HUES64 (cell line): ENCODE measurements around the gene SUPT5H.
A peak's percentile ranks its signal among the peaks of the same experiment; 100 is the strongest.
"Not testable (repeated sequence)": the region's sequence is repeated elsewhere in the genome, so short reads cannot be mapped to it uniquely, and the experiment has no call there.

Experiments
- H3K27ac ChIP-seq: 2 replicates; pipeline ENCODE4 v1.7.0; 2013; ENCODE audit warnings: low read depth, low read length, inconsistent platforms
- H3K27me3 ChIP-seq: 2 replicates; pipeline ENCODE4 v1.6.1; 2013; ENCODE audit warnings: mild to moderate bottlenecking, low read length; ENCODE audit not compliant: insufficient read depth
- H3K36me3 ChIP-seq: 2 replicates; pipeline ENCODE4 v1.6.1; 2013; ENCODE audit warnings: mild to moderate bottlenecking, low read length; ENCODE audit not compliant: insufficient read depth
- H3K4me1 ChIP-seq: 2 replicates; pipeline ENCODE4 v1.6.1; 2013; ENCODE audit warnings: mild to moderate bottlenecking, low read length, moderate library complexity; ENCODE audit not compliant: insufficient read depth
- H3K4me3 ChIP-seq: 2 replicates; pipeline ENCODE4 v1.5.1; 2013; ENCODE audit warnings: mild to moderate bottlenecking, low read length, moderate library complexity
- H3K9ac ChIP-seq: 2 replicates; pipeline ENCODE4 v1.6.1; 2013; ENCODE audit warnings: mild to moderate bottlenecking, low read depth, low read length
- H3K9me3 ChIP-seq: 2 replicates; pipeline ENCODE4 v1.6.1; 2013; ENCODE audit warnings: low read depth, low read length; ENCODE audit not compliant: insufficient read depth
- whole genome bisulfite sequencing: fragments of 150-250, 120-280 bp; methylation state at CpG from one replicate; pipeline ENCODE4 v1.1.7; 2013; ENCODE audit warnings: missing lambda C conversion rate; 5-methylcytosine and 5-hydroxymethylcytosine counted together

The SUPT5H gene

GRCh38 chr19:39446365-39447084, 1.1 kb downstream of the SUPT5H start:
- H3K9me3 ChIP-seq = no peaks in the 10 kb centered on the region
- H3K36me3 ChIP-seq = peaks cover 18% of the 10 kb centered on the region
- 92% methylated on average over 16 of the region's 16 CpGs for WGBS
- peak overlapping the region; percentile 96 for H3K9ac ChIP-seq
- H3K4me1 ChIP-seq = no peaks in the 10 kb centered on the region
- H3K27ac ChIP-seq = no peak overlapping the region
- no peaks in the 10 kb centered on the region for H3K27me3 ChIP-seq
- H3K4me3 ChIP-seq = peak overlapping the region; percentile 94

DNA sequence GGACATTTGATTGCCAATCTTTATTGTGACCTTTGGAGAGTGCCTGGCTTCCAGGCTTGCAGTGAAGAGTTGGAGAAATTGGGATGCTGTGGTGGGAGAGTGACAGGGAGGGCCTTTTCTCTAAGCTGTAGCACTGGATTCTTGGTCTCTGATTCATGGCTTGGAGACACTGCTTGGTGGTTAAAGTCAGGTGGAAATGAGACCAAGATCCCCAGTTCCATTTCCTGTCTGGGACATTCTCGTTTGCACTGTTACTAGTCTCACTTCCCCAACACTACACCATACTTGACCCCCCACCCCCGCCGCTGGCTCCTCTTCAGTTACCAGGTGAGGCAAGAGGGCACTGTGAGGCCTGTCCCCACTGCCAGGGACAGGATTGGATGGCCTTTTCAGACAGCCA, 2.9 kb downstream of the SUPT5H start:
- WGBS = 96% methylated on average over 3 of the region's 3 CpGs
- H3K9ac ChIP-seq = no peak overlapping the region
- no peaks in the 10 kb centered on the region for H3K9me3 ChIP-seq
- H3K4me1 ChIP-seq = no peaks in the 10 kb centered on the region
- no peak overlapping the region for H3K4me3 ChIP-seq
- H3K36me3 ChIP-seq = peaks cover 28% of the 10 kb centered on the region
- H3K27ac ChIP-seq = no peak overlapping the region
- H3K27me3 ChIP-seq = no peaks in the 10 kb centered on the region

DNA sequence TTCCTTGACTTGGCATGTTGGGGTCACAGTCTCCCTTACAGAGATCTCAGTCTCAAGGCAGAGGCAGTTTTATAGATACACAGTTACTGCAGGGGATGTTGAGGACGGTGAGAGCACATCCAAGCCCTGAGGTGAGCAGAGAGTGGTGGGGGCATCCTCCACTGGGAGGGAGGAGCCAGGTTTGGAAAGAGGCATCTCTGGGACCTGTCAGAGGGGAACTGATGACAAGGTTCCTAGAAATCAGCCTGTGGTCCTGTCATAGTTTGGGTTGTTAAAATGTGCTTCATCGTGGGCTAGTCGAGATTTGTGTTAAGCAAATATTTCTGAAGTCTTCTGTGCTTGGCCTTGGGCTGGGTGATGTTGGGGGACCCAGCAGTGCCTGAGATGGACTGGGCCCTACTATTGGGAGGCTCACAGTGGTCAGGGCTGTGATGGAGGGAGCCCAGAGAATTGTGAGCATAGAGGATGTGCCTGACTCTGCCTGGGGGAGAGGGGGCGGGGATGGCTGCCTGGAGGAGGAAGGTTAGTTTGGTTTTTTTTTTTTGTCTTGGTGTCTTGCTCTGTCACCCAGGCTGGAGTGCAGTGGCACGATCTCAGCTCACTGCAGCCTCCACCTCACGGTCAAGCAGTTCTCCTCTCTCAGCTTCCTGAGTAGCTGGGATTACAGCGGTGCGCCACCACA, 3.9 kb downstream of the SUPT5H start:
- Histone ChIP-seq H3K9ac (no peak overlapping the region), H3K9me3 (no peaks in the 10 kb centered on the region), H3K36me3 (peaks cover 37% of the 10 kb centered on the region), H3K4me1 (no peaks in the 10 kb centered on the region), H3K4me3 (no peak overlapping the region), H3K27ac (no peak overlapping the region), H3K27me3 (no peaks in the 10 kb centered on the region)
- WGBS = 90% methylated on average over 8 of the region's 8 CpGs

DNA sequence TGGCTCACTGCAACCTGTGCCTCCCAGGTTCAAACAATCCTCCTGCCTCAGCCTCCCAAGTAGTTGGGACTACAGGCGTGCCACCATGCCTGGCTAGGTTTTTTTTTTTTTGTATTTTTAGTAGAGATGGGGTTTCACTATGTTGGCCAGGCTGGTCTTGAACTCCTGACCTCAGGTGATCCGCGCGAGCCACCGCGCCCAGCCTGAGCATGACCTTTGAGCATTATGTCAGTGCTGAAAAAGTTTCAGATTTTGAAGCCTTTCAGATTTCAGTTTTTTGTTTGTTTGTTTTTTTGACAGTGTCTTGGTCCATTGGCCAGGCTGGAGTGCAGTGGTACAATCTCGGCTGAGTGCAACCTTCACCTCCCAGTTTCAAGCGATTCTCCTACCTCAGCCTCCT, 5.9 kb downstream of the SUPT5H start:
- not testable (repeated sequence) for H3K27me3 ChIP-seq, H3K27ac ChIP-seq, H3K4me3 ChIP-seq, H3K4me1 ChIP-seq, H3K9ac ChIP-seq, H3K9me3 ChIP-seq
- 98% methylated on average over 8 of the region's 8 CpGs for WGBS
- peaks cover 45% of the 10 kb centered on the region for H3K36me3 ChIP-seq

GRCh38 chr19:39463403-39463802, 18.0 kb downstream of the SUPT5H start:
- no peaks in the 10 kb centered on the region for H3K4me1 ChIP-seq
- H3K27me3 ChIP-seq = no peaks in the 10 kb centered on the region
- no peaks in the 10 kb centered on the region for H3K9me3 ChIP-seq
- no peak overlapping the region for H3K27ac ChIP-seq
- H3K4me3 ChIP-seq = no peak overlapping the region
- H3K9ac ChIP-seq = no peak overlapping the region
- H3K36me3 ChIP-seq = peaks cover 84% of the 10 kb centered on the region
- 92% methylated on average over 3 of the region's 3 CpGs for WGBS

- 95% methylated on average over 17 of the region's 18 CpGs for WGBS
- peaks cover 85% of the 10 kb centered on the region for H3K36me3 ChIP-seq
- no peak overlapping the region for H3K27ac ChIP-seq
- no peaks in the 10 kb centered on the region for H3K9me3 ChIP-seq
- no peak overlapping the region for H3K4me3 ChIP-seq
- H3K9ac ChIP-seq = no peak overlapping the region
- no peaks in the 10 kb centered on the region for H3K4me1 ChIP-seq
- no peaks in the 10 kb centered on the region for H3K27me3 ChIP-seq
Observed at GRCh38 chr19:39465956-39466747, 20.8 kb downstream of the SUPT5H start.

DNA sequence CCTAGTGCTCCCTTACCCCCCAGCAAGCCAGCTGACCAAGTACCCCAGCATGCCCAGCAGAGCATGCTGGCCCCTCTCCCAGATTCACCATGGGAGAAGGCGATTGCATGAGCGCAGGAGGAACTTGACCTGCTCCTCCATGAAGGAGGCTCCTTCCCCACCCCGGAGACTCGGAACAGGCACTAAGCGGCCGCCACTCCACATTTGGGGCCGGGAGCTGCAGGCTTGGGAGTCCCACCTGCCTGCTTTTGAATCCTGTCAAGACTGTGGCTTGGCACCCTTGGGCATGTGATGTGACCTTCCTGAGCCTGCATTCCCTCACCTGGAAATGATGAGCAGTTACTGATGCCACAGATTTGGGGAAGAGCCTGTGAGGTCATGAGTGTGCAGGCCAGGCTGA, 22.6 kb downstream of the SUPT5H start:
- H3K4me3 ChIP-seq = no peak overlapping the region
- 98% methylated on average over 7 of the region's 7 CpGs for WGBS
- no peak overlapping the region for H3K27ac ChIP-seq
- H3K9ac ChIP-seq = no peak overlapping the region
- no peaks in the 10 kb centered on the region for H3K9me3 ChIP-seq
- H3K27me3 ChIP-seq = no peaks in the 10 kb centered on the region
- peaks cover 94% of the 10 kb centered on the region for H3K36me3 ChIP-seq
- H3K4me1 ChIP-seq = no peaks in the 10 kb centered on the region

DNA sequence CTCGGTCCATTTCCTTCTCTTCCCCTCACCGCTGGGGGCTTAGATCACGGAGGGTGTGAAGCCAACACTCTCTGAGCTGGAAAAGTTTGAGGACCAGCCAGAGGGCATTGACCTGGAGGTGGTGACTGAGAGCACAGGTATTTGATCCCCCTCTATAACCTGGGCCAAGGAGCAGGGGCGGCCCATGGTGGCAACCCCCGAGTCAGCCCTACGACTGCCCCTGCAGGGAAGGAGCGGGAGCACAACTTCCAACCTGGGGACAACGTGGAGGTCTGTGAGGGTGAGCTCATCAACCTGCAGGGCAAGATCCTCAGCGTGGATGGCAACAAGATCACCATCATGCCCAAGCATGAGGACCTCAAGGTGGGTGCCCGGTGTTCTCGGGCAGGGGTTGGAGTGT, 23.7 kb downstream of the SUPT5H start:
- H3K9ac ChIP-seq = no peak overlapping the region
- no peak overlapping the region for H3K4me3 ChIP-seq
- no peaks in the 10 kb centered on the region for H3K27me3 ChIP-seq
- no peaks in the 10 kb centered on the region for H3K4me1 ChIP-seq
- H3K9me3 ChIP-seq = no peaks in the 10 kb centered on the region
- peaks cover 96% of the 10 kb centered on the region for H3K36me3 ChIP-seq
- H3K27ac ChIP-seq = no peak overlapping the region
- 95% methylated on average over 11 of the region's 11 CpGs for WGBS

DNA sequence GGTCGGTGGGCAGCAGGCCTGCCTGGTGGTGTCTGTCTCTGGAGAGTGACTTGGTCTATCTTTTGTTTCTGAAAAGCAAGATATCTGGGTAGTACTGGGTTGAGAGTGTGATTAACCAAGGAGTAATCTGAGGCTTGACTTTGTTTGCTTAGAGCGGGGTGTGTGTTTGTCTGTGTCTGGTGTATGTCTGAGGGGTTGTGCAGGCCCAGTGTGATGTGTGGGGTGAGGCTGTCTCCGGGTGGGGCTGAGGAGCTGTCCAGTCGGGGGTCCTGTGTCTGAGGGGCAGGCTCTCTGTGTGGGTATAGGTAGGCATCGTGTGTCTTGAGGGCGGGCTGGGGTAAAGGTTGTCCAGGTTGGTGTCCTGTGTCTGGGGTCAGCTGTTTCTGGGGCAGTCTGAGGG, 24.2 kb downstream of the SUPT5H start:
- H3K9ac ChIP-seq = no peak overlapping the region
- H3K9me3 ChIP-seq = no peaks in the 10 kb centered on the region
- H3K4me3 ChIP-seq = no peak overlapping the region
- no peaks in the 10 kb centered on the region for H3K4me1 ChIP-seq
- peaks cover 98% of the 10 kb centered on the region for H3K36me3 ChIP-seq
- WGBS = 85% methylated on average over 6 of the region's 6 CpGs
- no peaks in the 10 kb centered on the region for H3K27me3 ChIP-seq
- H3K27ac ChIP-seq = no peak overlapping the region

DNA sequence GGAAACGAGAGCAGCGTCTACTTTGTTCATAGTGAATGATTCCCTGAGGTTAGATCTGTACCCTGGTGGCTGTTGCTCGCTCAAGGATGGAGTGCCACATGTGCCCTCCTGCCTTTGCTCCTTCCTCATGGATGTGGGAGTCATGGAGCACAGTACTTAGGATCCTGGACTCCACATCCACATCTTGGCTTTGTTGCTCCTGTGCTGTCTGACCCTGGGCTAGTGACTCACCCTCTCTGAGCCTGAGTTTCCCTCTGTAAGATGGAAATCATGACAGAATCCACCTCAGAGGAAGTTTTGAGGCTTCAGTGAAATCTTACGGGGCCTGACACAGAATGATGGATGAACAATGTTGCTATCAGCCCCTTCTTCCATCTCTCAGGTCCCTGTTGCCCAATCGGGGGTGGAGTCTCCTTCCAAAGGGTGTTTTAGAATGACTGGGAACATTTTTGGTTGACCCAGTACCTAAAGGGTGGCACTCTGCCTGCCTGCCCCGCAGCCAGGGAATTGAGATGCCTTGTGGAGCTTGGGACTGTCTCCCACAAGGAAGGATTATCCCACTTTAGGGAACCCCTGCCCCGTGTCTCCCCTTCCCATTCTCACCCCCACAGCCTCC, 25.4 kb downstream of the SUPT5H start:
- Histone ChIP-seq H3K4me3 (no peak overlapping the region), H3K27ac (no peak overlapping the region), H3K9ac (no peak overlapping the region), H3K27me3 (no peaks in the 10 kb centered on the region), H3K36me3 (peaks cover 95% of the 10 kb centered on the region), H3K9me3 (no peaks in the 10 kb centered on the region), H3K4me1 (no peaks in the 10 kb centered on the region)
- WGBS = 95% methylated on average over 7 of the region's 7 CpGs
